Activated CD8-positive, alpha-beta T cell treated with anti-CD3 and anti-CD28 coated beads for 36 hours (primary cell): ENCODE results near the gene SMAD3. TPM values are rescaled to one million over a fixed set of nuclear protein-coding genes. Genes with fewer than 3 reads are reported as not detected.

Source experiments
- ATAC-seq: fragments of 200-7000 bp; cut with Tn5 transposase; one replicate; pipeline ENCODE4 v1.10.0; 2021; ENCODE audit warnings: mild to moderate bottlenecking, moderate library complexity
- CTCF ChIA-PET: fragments of 350-600 bp; sonication (Branson Sonifier 250); formaldehyde crosslinking; loops from one replicate; lab custom pipeline; 2021; ENCODE audit warnings: antibody characterized with exemption; lab: Charles Lee
- POLR2A ChIA-PET: fragments of 350-600 bp; sonication (Branson Sonifier 250); formaldehyde crosslinking; loops from one replicate; lab custom pipeline; 2021; ENCODE audit warnings: antibody characterized with exemption; lab: Charles Lee
- DNase-seq: peaks from one replicate; pipeline ENCODE4 v3.0.0-alpha.2; 2020
- H3K27ac Mint-ChIP-seq: one replicate; pipeline ENCODE4 v1.8.0; 2021; ENCODE audit warnings: mild to moderate bottlenecking, mixed read lengths
- H3K27me3 Mint-ChIP-seq: one replicate; pipeline ENCODE4 v1.8.0; 2021; ENCODE audit warnings: mixed read lengths
- H3K36me3 Mint-ChIP-seq: one replicate; pipeline ENCODE4 v1.8.0; 2021; ENCODE audit warnings: low read depth, mixed read lengths
- H3K4me1 Mint-ChIP-seq: one replicate; pipeline ENCODE4 v1.8.0; 2021; ENCODE audit warnings: low read depth, mixed read lengths
- H3K4me3 Mint-ChIP-seq: one replicate; pipeline ENCODE4 v1.8.0; 2021; ENCODE audit warnings: mild to moderate bottlenecking, moderate library complexity, mixed read lengths
- H3K9me3 Mint-ChIP-seq: one replicate; pipeline ENCODE4 v1.8.0; 2021; ENCODE audit warnings: mixed read lengths
- CTCF ChIP-seq: fragments of 200-600 bp; IDR thresholded peaks from one replicate; pipeline ENCODE4 v1.8.0; 2022; ENCODE audit warnings: antibody characterized with exemption, mild to moderate bottlenecking
- intact Hi-C: fragments of 100-400 bp; cut with micrococcal nuclease; formaldehyde crosslinking; loops from one replicate; pipeline ENCODE4 v1.10.0; 2022
- total RNA-seq, 2 experiments: library from RNA; stranded (reverse); gene quantifications; one replicate each; pipeline ENCODE4 v1.2.3, GENCODE V29; 2021

The SMAD3 gene
- total RNA-seq, 2 experiments from 2014 or later: 22.3 to 24.7 TPM

- H3K9me3 Mint-ChIP-seq: no peaks in the 10 kb centered on the region
- CTCF ChIA-PET: interaction anchor here (1.0 kb wide), 1 partner anchor 10 kb away, joined by 3 read pairs; no protein-coding TSS in a partner anchor
These were observed 67.6 kb downstream of the SMAD3 start for GRCh38 chr15:67133026-67133425.

GRCh38 chr15:67133738-67134066 is 68.3 kb downstream of the SMAD3 start:
- ATAC-seq: peak; percentile 5
- peak overlapping the region; percentile 65 for H3K4me3 Mint-ChIP-seq
- intact Hi-C loops: no loop called here
- POLR2A ChIA-PET: interaction anchor here (1.2 to 4.2 kb wide), 5 partner anchors 11 to 65 kb away, joined by 3 to 41 read pairs (median 6); no protein-coding TSS in a partner anchor
- H3K27ac Mint-ChIP-seq: peak overlapping the region; percentile 90
- H3K4me1 Mint-ChIP-seq: peaks cover 78% of the 10 kb centered on the region
- no peaks in the 10 kb centered on the region for H3K27me3 Mint-ChIP-seq
- CTCF ChIA-PET: interaction anchor here (1.8 kb wide), 2 partner anchors 9 to 31 kb away, joined by 3 to 5 read pairs; no protein-coding TSS in a partner anchor
- H3K36me3 Mint-ChIP-seq: peaks cover 4% of the 10 kb centered on the region
- no peaks in the 10 kb centered on the region for H3K9me3 Mint-ChIP-seq
- no peak for DNase-seq
- no peak for TF ChIP-seq CTCF

More at GRCh38 chr15:67133026-67133425, 67.6 kb downstream of the SMAD3 start:
- H3K27ac Mint-ChIP-seq: peak overlapping the region; percentile 90
- DNase-seq (no peak), ATAC-seq (no peak)
- H3K4me1 Mint-ChIP-seq: peaks cover 76% of the 10 kb centered on the region
- H3K4me3 Mint-ChIP-seq: no peak overlapping the region
- POLR2A ChIA-PET: interaction anchor here (1.4 kb wide), 1 partner anchor 16 kb away, joined by 3 read pairs; no protein-coding TSS in a partner anchor
- no peaks in the 10 kb centered on the region for H3K27me3 Mint-ChIP-seq
- H3K36me3 Mint-ChIP-seq: peaks cover 2% of the 10 kb centered on the region
- no peak for TF ChIP-seq CTCF
- intact Hi-C loops: no loop called here

- intact Hi-C loops: no loop called here
- DNase-seq (peak; percentile 84), ATAC-seq (peak; percentile 92)
- H3K4me1 Mint-ChIP-seq: peaks cover 81% of the 10 kb centered on the region
- no peaks in the 10 kb centered on the region for H3K27me3 Mint-ChIP-seq
- CTCF ChIA-PET: interaction anchor here (0.7 to 1.8 kb wide), 9 partner anchors 9 to 188 kb away, joined by 3 to 5 read pairs (median 3); no protein-coding TSS in a partner anchor
- peak overlapping the region; percentile 65 for H3K4me3 Mint-ChIP-seq
- POLR2A ChIA-PET: interaction anchor here (0.6 to 4.2 kb wide), 13 partner anchors 11 to 442 kb away, joined by 3 to 41 read pairs (median 3); no protein-coding TSS in a partner anchor
- H3K27ac Mint-ChIP-seq: peak overlapping the region; percentile 90
- H3K9me3 Mint-ChIP-seq: no peaks in the 10 kb centered on the region
- peaks cover 4% of the 10 kb centered on the region for H3K36me3 Mint-ChIP-seq
- TF ChIP-seq CTCF: no peak
These were observed 68.9 kb downstream of the SMAD3 start for GRCh38 chr15:67134067-67134838.

- no peak for ATAC-seq
- H3K9me3 Mint-ChIP-seq: no peaks in the 10 kb centered on the region
- intact Hi-C loops: no loop called here
- H3K27me3 Mint-ChIP-seq: no peaks in the 10 kb centered on the region
- POLR2A ChIA-PET: interaction anchor here (0.6 to 4.2 kb wide), 14 partner anchors 11 to 443 kb away, joined by 3 to 41 read pairs (median 4); no protein-coding TSS in a partner anchor
- peaks cover 80% of the 10 kb centered on the region for H3K4me1 Mint-ChIP-seq
- H3K27ac Mint-ChIP-seq: peak overlapping the region; percentile 90
- no peak for DNase-seq
- H3K4me3 Mint-ChIP-seq: peak overlapping the region; percentile 65
- H3K36me3 Mint-ChIP-seq: peaks cover 4% of the 10 kb centered on the region
- CTCF ChIA-PET: interaction anchor here (0.7 to 1.8 kb wide), 9 partner anchors 8 to 188 kb away, joined by 3 to 5 read pairs (median 3); no protein-coding TSS in a partner anchor
- TF ChIP-seq CTCF: no peak
These were observed 69.6 kb downstream of the SMAD3 start for GRCh38 chr15:67134871-67135492.
